Suprapubic skin (tissue), 3 donors: ENCODE measurements around the gene CDK9.

Source experiments
- EP300 ChIP-seq: sonication (generic); formaldehyde crosslinking; IDR thresholded peaks from one replicate; pipeline ENCODE4 v1.6.1; 2017; ENCODE audit warnings: antibody characterized with exemption
- POLR2A ChIP-seq, 2 donors: fragments of 450-650 bp; IDR thresholded peaks; one replicate each; pipeline ENCODE4 v1.6.1; 2017; ENCODE audit warnings: antibody characterized with exemption in 2 of 2, mild to moderate bottlenecking in 2 of 2, moderate library complexity in 2 of 2
- TF ChIP-seq, protein P1 (sequence below), 2 donors: fragments of 200-600 bp in 1 of 2; fragments of 450-650 bp in 1 of 2; sonication (generic) in 1 of 2; IDR thresholded peaks; one replicate each; pipeline ENCODE4 v1.5.1; 2016 to 2019; ENCODE audit warnings: antibody characterized with exemption in 2 of 2, mild to moderate bottlenecking in 1 of 2, moderate library complexity in 1 of 2

DNA sequence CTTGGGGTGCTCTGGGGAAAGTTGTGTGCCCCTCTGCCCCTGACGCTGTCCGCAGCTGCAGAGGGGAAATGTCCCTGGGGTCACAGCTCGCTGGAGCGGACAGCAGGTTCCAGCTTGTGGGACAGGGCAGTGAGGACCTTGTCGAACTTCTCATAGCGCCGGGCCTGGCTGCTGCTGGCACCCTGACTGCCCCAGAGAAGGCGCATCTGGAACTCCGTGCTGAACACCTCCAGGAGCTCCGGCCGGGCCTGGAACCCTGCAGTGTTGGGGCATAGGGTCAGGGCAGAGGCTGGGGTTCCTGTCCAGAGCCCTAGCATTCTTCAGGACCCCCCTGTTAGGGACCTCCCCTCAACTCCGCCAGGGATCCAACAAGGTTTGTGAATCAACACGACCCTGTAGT, 47.2 kb upstream of the CDK9 start:
- TF ChIP-seq, protein P1, sequence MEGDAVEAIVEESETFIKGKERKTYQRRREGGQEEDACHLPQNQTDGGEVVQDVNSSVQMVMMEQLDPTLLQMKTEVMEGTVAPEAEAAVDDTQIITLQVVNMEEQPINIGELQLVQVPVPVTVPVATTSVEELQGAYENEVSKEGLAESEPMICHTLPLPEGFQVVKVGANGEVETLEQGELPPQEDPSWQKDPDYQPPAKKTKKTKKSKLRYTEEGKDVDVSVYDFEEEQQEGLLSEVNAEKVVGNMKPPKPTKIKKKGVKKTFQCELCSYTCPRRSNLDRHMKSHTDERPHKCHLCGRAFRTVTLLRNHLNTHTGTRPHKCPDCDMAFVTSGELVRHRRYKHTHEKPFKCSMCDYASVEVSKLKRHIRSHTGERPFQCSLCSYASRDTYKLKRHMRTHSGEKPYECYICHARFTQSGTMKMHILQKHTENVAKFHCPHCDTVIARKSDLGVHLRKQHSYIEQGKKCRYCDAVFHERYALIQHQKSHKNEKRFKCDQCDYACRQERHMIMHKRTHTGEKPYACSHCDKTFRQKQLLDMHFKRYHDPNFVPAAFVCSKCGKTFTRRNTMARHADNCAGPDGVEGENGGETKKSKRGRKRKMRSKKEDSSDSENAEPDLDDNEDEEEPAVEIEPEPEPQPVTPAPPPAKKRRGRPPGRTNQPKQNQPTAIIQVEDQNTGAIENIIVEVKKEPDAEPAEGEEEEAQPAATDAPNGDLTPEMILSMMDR (IDR thresholded peaks at IDR 0.05), result no peak
- TF ChIP-seq EP300 (no peak), POLR2A (IDR thresholded peaks at IDR 0.05) (no peak)
